NOMO-1 (cell line): ENCODE data around the gene PLEKHD1.
A peak's percentile ranks its signal among the peaks of the same experiment; 100 is the strongest.
"Not testable (repeated sequence)": the region's sequence is repeated elsewhere in the genome, so short reads cannot be mapped to it uniquely, and the experiment has no call there.

Experiments used
- DNase-seq, 2 experiments: peaks; one replicate each; lab custom pipeline; 2025; ENCODE audit not compliant: unreplicated experiment in 2 of 2; lab: John Stamatoyannopoulos, UW

The PLEKHD1 gene

GRCh38 chr14:69480136-69480535 lies 4.4 kb upstream of the PLEKHD1 start:
- DNase-seq, result no peak

- peak; percentile 39 to 65 for DNase-seq
These were observed 2.5 kb upstream of the PLEKHD1 start for GRCh38 chr14:69481815-69482568.

GRCh38 chr14:69483765-69484443 lies 624 bp upstream of the PLEKHD1 start:
- DNase-seq, result no peak

- no peak for DNase-seq
These were observed 760 bp downstream of the PLEKHD1 start for GRCh38 chr14:69485315-69485660.

GRCh38 chr14:69485701-69486100 lies 1.2 kb downstream of the PLEKHD1 start:
- no peak for DNase-seq

GRCh38 chr14:69487226-69487625 lies 2.7 kb downstream of the PLEKHD1 start:
- DNase-seq, result no peak

GRCh38 chr14:69487771-69488170 lies 3.2 kb downstream of the PLEKHD1 start:
- no peak for DNase-seq

GRCh38 chr14:69489495-69489894 lies 5.0 kb downstream of the PLEKHD1 start:
- DNase-seq, result no peak

- DNase-seq, result no peak
These were observed 5.8 kb downstream of the PLEKHD1 start for GRCh38 chr14:69490219-69490918.

GRCh38 chr14:69491193-69491592 lies 6.7 kb downstream of the PLEKHD1 start:
- no peak for DNase-seq

- DNase-seq, result no peak
These were observed 8.5 kb downstream of the PLEKHD1 start for GRCh38 chr14:69493038-69493437.

- no peak for DNase-seq
These were observed 9.3 kb downstream of the PLEKHD1 start for GRCh38 chr14:69493791-69494190.

GRCh38 chr14:69495341-69495921 lies 10.9 kb downstream of the PLEKHD1 start:
- no peak for DNase-seq

- not testable (repeated sequence) for DNase-seq
These were observed 13.3 kb downstream of the PLEKHD1 start for GRCh38 chr14:69497866-69498265.

GRCh38 chr14:69498286-69498685 lies 13.8 kb downstream of the PLEKHD1 start:
- DNase-seq, result not testable (repeated sequence)

GRCh38 chr14:69499436-69499835 lies 14.9 kb downstream of the PLEKHD1 start:
- no peak for DNase-seq

- no peak for DNase-seq
These were observed 15.6 kb downstream of the PLEKHD1 start for GRCh38 chr14:69500096-69500495.

GRCh38 chr14:69500736-69501135 lies 16.2 kb downstream of the PLEKHD1 start:
- no peak for DNase-seq

GRCh38 chr14:69501423-69501838 lies 16.9 kb downstream of the PLEKHD1 start:
- no peak for DNase-seq

- no peak for DNase-seq
These were observed 20.2 kb downstream of the PLEKHD1 start for GRCh38 chr14:69504775-69505174.
